HG02610 (cell line): Measurements from ENCODE around the gene ADGRA1.

Experiments
- ATAC-seq: cut with Tn5 transposase; IDR thresholded peaks from one replicate; pipeline ENCODE4 v1.9.1; 2021; ENCODE audit warnings: mild to moderate bottlenecking, moderate library complexity; ENCODE audit not compliant: unreplicated experiment

The ADGRA1 gene

GRCh38 chr10:133055470-133055869 lies 32.3 kb upstream of the ADGRA1 start:
- ATAC-seq, result no peak

GRCh38 chr10:133056001-133056400 lies 31.7 kb upstream of the ADGRA1 start:
- no peak for ATAC-seq

- no peak for ATAC-seq
These were observed 31.0 kb upstream of the ADGRA1 start for GRCh38 chr10:133056651-133057178.

GRCh38 chr10:133058331-133059092 lies 29.2 kb upstream of the ADGRA1 start:
- ATAC-seq, result no peak

GRCh38 chr10:133059093-133059470 lies 28.6 kb upstream of the ADGRA1 start:
- ATAC-seq, result no peak

GRCh38 chr10:133059571-133059970 lies 28.2 kb upstream of the ADGRA1 start:
- no peak for ATAC-seq

- ATAC-seq, result no peak
These were observed 27.7 kb upstream of the ADGRA1 start for GRCh38 chr10:133060022-133060421.

GRCh38 chr10:133060466-133060865 lies 27.3 kb upstream of the ADGRA1 start:
- no peak for ATAC-seq

- ATAC-seq, result no peak
These were observed 26.8 kb upstream of the ADGRA1 start for GRCh38 chr10:133060881-133061280.

- no peak for ATAC-seq
These were observed 26.3 kb upstream of the ADGRA1 start for GRCh38 chr10:133061296-133062038.

- ATAC-seq, result no peak
These were observed 25.6 kb upstream of the ADGRA1 start for GRCh38 chr10:133062085-133062484.

- ATAC-seq, result no peak
These were observed 25.1 kb upstream of the ADGRA1 start for GRCh38 chr10:133062635-133063034.

GRCh38 chr10:133067149-133068105 lies 20.3 kb upstream of the ADGRA1 start:
- no peak for ATAC-seq

- ATAC-seq, result no peak
These were observed 19.4 kb upstream of the ADGRA1 start for GRCh38 chr10:133068111-133069032.

- ATAC-seq, result no peak
These were observed 18.6 kb upstream of the ADGRA1 start for GRCh38 chr10:133069033-133069525.

GRCh38 chr10:133070405-133070804 lies 17.3 kb upstream of the ADGRA1 start:
- ATAC-seq, result no peak

- no peak for ATAC-seq
These were observed 16.9 kb upstream of the ADGRA1 start for GRCh38 chr10:133070810-133071209.

GRCh38 chr10:133071733-133072132 lies 16.0 kb upstream of the ADGRA1 start:
- no peak for ATAC-seq

- ATAC-seq, result no peak
These were observed 15.5 kb upstream of the ADGRA1 start for GRCh38 chr10:133072196-133072595.
